Measurements from ENCODE around the gene CYTH4.
A peak's percentile ranks its signal among the peaks of the same experiment; 100 is the strongest.

CYTH4 gene

GRCh38 chr22:37279331-37280181 is 2.8 kb upstream of the CYTH4 start:
- H3K4me3 ChIP-seq (replicated peaks in 1 of 2; ENCODE audit: low read depth in 2 of 2, low read length in 2 of 2): no peak overlapping the region
- DNase-seq (ENCODE audit: low read depth in 2 of 2): peak in 1 of 2 donors; percentile 33
- no peak for TF ChIP-seq CTCF (IDR thresholded peaks at IDR 0.05; ENCODE audit: low read depth, low read length)

GRCh38 chr22:37280718-37281117 is 1.6 kb upstream of the CYTH4 start:
- no peak for TF ChIP-seq CTCF (IDR thresholded peaks at IDR 0.05; ENCODE audit: low read depth, low read length)

GRCh38 chr22:37281195-37281594 is 1.1 kb upstream of the CYTH4 start:
- no peak for DNase-seq (ENCODE audit: low read depth in 2 of 2)
- no peak for TF ChIP-seq CTCF (IDR thresholded peaks at IDR 0.05; ENCODE audit: low read depth, low read length)
- H3K4me3 ChIP-seq (replicated peaks in 1 of 2; ENCODE audit: low read depth in 2 of 2, low read length in 2 of 2): no peak overlapping the region

More at GRCh38 chr22:37280718-37281117, 1.6 kb upstream of the CYTH4 start:
- no peak overlapping the region for H3K4me3 ChIP-seq (replicated peaks in 1 of 2; ENCODE audit: low read depth in 2 of 2, low read length in 2 of 2)
- DNase-seq (ENCODE audit: low read depth in 2 of 2): no peak

- no peak overlapping the region for H3K4me3 ChIP-seq (replicated peaks in 1 of 2; ENCODE audit: low read depth in 2 of 2, low read length in 2 of 2)
- TF ChIP-seq CTCF (IDR thresholded peaks at IDR 0.05; ENCODE audit: low read depth, low read length): no peak
- peak in 1 of 2 donors; percentile 31 for DNase-seq (ENCODE audit: low read depth in 2 of 2)
Observed at GRCh38 chr22:37281646-37282384, 493 bp upstream of the CYTH4 start.

GRCh38 chr22:37283393-37283937 is 1.2 kb downstream of the CYTH4 start:
- no peak for DNase-seq (ENCODE audit: low read depth in 2 of 2)
- H3K4me3 ChIP-seq (replicated peaks in 1 of 2; ENCODE audit: low read depth in 2 of 2, low read length in 2 of 2): no peak overlapping the region
- TF ChIP-seq CTCF (IDR thresholded peaks at IDR 0.05; ENCODE audit: low read depth, low read length): no peak

- no peak overlapping the region for H3K4me3 ChIP-seq (replicated peaks in 1 of 2; ENCODE audit: low read depth in 2 of 2, low read length in 2 of 2)
- TF ChIP-seq CTCF (IDR thresholded peaks at IDR 0.05; ENCODE audit: low read depth, low read length): no peak
- DNase-seq (ENCODE audit: low read depth in 2 of 2): no peak
Observed at GRCh38 chr22:37284126-37284804, 2.0 kb downstream of the CYTH4 start.
